GM10266 (cell line): ENCODE measurements around the gene SSBP4.
A peak's percentile ranks its signal among the peaks of the same experiment; 100 is the strongest.

Experiments
- DNase-seq: peaks from one replicate; pipeline ENCODE4 v3.0.0; 2012; ENCODE audit errors: extremely low spot score
- TF ChIP-seq, protein P1 (sequence below): IDR thresholded peaks from 2 replicates; pipeline ENCODE4 v1.5.1; 2012; ENCODE audit warnings: mild to moderate bottlenecking, low read depth; ENCODE audit not compliant: control insufficient read depth, insufficient read depth; ENCODE audit errors: missing control alignments

Gene SSBP4

DNA sequence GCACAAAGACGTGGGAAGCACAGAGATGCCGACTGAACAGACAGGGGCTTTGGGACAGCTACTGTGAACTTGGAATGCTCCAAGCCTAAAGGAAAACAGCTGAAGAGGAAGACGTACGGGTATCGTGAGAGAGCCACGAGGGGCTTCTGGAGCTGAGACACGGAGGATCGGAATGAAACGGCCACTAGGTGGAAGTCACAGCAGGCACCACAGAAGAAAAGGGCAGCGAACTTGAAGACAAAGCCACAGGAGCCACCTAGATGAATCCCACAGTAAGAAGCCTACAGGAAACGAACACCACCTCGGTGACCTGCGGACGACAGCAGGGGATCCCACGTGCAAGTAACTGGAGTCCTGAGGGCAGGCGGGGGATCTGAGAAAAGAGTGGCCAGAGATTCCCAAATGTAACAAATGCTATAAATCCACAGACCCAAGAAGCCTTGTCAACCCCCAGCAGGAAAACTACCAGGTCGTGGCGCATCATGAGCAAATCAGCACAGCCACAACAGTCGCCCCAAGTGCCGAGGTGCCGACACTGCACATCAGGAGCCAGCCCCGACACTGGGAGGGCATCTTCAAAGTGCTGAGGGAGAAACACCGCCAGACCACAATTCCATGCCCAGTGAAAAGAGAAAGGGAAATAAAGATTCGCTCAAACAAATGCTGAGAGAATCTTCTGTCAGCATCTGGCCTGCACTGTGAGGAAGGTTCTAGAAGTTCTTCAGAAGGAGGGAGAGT lies 58.0 kb downstream of the SSBP4 start:
- no peak for DNase-seq
- TF ChIP-seq, protein P1, sequence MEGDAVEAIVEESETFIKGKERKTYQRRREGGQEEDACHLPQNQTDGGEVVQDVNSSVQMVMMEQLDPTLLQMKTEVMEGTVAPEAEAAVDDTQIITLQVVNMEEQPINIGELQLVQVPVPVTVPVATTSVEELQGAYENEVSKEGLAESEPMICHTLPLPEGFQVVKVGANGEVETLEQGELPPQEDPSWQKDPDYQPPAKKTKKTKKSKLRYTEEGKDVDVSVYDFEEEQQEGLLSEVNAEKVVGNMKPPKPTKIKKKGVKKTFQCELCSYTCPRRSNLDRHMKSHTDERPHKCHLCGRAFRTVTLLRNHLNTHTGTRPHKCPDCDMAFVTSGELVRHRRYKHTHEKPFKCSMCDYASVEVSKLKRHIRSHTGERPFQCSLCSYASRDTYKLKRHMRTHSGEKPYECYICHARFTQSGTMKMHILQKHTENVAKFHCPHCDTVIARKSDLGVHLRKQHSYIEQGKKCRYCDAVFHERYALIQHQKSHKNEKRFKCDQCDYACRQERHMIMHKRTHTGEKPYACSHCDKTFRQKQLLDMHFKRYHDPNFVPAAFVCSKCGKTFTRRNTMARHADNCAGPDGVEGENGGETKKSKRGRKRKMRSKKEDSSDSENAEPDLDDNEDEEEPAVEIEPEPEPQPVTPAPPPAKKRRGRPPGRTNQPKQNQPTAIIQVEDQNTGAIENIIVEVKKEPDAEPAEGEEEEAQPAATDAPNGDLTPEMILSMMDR = no peak

DNA sequence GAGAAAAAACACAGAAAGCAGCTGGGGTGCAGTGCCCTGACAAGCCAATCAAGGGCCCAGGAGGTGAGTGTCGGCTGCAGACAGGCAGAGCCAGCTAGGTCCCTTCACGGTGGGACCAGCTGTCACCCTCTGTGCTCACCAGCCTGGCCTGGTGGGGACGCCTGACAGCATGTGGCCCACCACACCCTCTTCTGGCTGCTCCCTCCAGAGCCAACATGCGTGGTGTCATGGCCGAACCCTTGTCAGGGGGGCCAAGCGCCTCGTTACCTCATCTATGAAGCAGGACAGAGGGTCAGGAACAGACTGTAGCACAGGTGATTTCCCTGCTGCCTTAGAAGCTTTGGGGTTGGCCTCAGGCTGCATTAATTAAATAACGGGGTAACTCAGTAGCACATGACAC lies 58.8 kb downstream of the SSBP4 start:
- no peak for DNase-seq
- TF ChIP-seq, protein P1 = no peak

DNA sequence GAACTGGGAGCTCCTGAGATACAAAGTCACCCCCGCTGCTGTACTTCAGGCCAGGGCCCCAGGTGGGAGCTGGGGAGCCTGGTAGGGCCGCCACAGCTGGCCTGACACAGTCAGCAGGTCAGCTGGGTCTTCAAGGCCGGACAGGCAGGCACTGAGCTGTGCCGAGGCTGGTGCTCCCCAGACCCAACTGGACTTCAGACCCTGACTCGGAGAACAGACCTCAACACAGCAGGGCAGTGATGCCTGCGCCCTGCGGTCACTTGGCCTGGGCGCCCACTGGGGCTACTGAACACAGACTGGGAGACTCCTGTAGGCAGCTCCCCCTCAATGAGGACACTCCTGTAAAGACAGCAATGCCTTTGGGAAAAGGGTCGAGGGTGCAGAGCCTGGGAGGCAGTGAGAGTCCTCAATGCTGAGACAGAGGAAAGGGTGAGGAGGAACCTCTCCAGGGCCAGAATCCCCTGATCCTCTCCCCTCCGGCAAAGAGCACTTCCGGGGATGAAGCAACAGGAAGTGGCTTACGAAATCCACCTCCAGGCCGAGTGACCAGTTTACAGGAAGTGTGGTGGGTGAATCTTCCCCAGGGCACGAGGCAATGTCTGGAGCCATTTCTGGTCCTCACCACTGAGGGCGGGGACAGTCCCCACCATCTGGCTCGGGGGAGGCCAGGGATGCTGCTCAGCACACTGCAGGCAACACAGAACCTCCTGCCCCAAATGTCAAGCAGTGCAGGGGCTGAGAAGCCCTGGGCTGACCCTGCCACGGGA lies 59.5 kb downstream of the SSBP4 start:
- TF ChIP-seq, protein P1 = no peak
- DNase-seq = peak; percentile 86

DNA sequence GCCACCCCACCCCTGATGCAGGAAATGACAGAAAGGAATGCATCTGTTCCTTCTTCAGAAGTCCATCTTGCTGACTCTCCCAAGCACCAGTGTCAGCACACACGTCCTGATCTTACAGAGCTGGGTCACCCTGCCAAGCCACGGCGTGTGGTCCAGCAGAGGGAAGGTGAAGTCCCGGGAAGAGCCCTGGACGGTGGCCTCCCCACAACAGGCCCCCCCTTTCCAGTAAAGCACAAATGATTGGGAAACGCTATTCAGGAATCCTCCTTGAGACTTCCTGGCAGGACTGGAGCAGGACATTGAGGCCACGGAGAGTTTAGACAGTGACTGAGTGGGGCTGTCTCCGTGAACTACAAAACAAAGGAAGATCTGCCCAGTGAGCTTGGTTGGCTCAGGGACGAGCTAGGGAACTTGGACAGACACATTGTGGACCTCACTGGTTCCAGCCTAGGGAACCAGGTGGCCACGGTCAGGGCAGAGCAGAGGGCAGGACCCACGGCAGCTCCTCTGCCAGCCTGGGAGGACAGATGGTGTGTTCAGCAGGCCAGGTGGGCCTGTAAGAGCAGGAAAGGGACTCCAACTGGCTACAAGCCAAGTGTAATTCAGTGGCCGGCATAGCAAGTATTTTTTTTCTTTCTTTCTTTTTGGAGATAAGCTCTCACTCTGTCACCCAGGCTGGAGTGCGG lies 61.0 kb downstream of the SSBP4 start:
- no peak for DNase-seq
- TF ChIP-seq, protein P1 = no peak

GRCh38 chr19:18481505-18482222 lies 62.5 kb downstream of the SSBP4 start:
- TF ChIP-seq, protein P1 = no peak
- no peak for DNase-seq

- no peak for DNase-seq
- TF ChIP-seq, protein P1 = no peak
Measured at GRCh38 chr19:18483119-18483890, 64.1 kb downstream of the SSBP4 start.
